ENCODE data around the gene ITPR2.
"Not testable (repeated sequence)": the region's sequence is repeated elsewhere in the genome, so short reads cannot be mapped to it uniquely, and the experiment has no call there.

ITPR2 gene

DNA sequence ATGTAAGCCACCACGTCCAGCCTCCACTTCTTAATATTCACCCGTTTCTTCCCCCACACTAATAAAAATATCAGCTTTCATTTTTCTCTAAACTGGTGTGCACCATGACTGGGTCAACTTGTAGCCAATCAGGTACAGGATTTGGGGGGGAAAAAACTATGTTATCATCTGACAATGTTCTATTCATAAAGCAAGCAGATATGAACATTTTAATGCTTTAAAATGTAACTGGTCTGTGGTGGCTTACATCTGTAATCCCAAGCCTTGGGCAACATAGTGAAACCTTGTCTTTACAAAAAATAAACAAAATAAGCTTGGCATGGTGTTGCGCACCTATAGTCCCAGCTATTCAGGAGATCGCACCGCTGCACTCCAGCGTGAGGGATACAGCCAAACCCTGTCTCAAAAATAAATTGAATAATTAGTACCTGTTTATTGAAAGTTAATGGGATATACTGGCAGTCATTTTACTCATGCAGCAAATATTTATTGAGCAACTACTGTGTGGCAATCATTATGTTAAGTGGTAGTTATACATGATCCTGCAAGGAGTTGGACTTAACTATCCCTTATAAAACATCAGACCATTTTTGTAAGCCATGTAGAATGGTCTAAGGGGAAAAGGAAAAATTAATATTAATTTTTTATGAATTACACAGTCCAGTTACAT, 15.3 kb upstream of the ITPR2 start:
- no peak for DNase-seq

GRCh38 chr12:26847431-26847830, 14.4 kb upstream of the ITPR2 start:
- DNase-seq: no peak

DNA sequence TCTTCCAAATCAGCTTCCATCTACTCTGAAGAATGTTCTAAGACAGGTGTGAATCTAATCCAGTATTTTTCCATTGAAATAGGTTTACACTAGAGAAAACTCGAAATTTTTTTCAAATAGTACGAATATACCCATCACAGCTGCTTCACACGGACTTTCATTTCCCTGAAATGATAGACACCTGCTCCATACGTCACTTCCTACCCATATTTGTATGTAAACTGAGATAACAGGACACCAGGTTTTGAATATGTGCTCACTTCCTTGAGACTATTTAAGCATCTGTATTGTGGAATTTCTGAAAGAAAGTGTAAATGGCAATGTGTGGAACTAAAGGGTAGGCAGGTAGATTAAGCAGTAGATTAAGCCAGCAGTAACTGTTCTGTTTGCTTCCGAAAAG, 13.4 kb upstream of the ITPR2 start:
- no peak for DNase-seq

DNA sequence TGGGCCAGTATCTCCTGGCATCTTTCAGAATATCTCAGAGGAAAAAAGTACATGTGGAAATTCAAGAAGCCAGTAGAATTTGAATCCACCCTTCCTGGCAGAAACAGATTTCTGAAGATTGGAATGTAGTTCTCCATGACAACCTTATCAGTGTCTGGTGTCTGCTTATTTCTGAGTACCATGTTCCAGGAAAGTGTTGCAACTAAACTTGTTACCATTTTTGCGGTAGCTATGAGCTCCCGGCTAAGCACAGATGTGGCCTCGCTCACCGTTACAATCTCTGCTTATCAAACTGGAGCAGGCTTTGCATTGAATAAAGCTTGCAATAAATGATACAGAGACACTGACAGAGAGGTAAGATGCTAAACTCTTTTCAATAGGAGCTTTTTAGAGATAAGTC, 13.0 kb upstream of the ITPR2 start:
- no peak for DNase-seq

GRCh38 chr12:26845057-26845666, 12.2 kb upstream of the ITPR2 start:
- DNase-seq: peak in 1 of 2 experiments; percentile 16

GRCh38 chr12:26843311-26843710, 10.3 kb upstream of the ITPR2 start:
- no peak for DNase-seq

DNA sequence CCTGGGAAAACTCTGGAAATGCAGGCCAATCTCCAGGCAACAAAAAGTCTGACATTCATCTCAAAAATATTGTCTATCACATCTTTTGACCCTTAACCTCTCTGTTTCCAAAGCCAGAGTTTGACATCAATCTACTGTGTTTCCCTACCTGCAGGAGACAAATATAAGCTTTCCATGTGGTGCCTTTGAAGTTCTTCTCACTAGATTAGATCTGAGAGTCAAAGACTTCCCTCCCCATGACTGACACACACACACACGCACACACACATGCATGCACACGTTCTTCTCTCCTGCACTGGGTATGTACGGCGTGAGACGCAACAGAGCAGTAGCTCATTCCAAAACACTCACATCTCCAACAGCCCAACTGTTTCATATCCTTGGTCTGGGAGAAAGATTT, 8.1 kb upstream of the ITPR2 start:
- DNase-seq: no peak

- no peak for DNase-seq
These were observed 6.5 kb upstream of the ITPR2 start for GRCh38 chr12:26839512-26839911.

DNA sequence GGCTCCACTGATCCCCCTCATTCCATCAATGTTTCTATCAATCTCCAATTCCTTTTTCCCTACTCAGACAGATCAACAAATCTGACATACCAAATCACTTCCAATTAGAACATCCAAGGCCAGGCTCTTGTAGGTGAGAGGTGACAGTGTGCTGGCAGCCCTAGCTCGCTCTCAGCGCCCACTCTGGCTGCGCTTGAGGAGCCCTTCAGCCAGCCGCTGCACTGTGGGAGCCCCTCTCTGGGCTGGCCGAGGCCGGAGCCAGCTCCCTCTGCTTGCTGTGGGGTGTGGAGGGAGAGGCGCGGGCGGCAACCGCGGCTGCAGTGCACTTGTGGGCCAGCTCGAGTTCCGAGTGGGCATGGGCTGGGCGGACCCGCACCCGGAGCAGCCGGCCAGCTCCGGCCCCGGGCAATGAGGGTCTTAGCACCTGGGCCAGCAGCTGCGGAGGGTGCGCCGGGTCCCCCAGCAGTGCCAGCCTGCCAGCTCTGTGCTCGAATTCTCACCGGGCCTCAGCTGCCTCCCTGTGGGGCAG, 6.0 kb upstream of the ITPR2 start:
- no peak for DNase-seq

DNA sequence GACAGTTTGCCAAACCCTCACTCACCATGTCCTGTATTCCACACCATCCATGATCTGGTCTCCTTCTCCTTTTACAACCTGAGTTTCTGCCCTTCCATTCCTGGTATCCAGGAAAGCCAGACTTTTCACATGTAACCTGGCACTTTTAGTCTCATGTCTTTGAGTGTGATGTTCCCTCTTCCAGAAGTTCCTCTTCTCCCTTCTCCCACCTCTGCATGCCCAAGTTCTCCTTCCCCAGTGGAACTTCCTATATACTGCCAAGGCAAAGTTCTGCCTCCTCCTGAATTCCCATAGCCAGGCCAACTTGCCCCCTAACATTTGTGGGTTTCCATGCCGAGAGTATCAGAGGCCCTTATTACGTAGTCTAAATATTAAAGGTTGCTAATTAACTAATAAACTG, 3.2 kb upstream of the ITPR2 start:
- DNase-seq: no peak

- not testable (repeated sequence) for DNase-seq
These were observed 1.6 kb upstream of the ITPR2 start for GRCh38 chr12:26834503-26835060.

DNA sequence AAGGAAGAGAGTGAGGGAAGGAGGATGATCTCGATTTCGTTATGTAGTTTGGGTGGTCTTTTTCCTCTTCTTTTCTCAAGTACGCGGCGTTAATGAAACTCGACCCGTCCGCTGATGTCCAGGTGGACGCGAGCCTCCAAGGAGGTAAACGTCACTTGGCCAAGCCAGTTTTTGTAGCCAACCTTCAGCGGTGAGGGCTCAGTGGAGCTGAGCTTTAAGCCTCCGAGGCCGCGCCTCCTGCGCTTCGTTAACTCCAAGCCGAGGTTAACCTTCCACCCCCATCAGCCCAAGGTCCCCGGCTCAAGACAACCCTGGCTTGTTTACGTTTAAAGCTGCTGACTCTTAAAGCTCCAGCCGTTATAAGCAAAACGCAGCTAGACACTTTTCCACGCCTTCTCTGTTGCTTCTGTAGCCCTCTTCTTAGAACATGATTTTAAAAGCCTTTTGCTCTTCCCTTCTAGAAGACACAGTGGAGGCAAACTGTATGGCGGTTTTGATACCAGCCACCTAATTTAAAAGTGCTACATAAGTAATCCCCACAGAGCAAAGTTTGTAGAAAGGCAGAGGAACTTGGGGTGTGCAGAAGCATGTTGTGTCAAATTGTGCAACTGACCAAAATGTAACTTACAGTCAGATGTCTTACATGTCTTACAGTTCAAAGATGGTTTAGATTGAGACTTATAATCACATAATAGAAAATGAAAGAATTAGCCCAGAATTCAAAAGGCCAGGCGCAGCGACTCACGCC, 923 bp upstream of the ITPR2 start:
- peak; percentile 22 to 26 for DNase-seq

DNA sequence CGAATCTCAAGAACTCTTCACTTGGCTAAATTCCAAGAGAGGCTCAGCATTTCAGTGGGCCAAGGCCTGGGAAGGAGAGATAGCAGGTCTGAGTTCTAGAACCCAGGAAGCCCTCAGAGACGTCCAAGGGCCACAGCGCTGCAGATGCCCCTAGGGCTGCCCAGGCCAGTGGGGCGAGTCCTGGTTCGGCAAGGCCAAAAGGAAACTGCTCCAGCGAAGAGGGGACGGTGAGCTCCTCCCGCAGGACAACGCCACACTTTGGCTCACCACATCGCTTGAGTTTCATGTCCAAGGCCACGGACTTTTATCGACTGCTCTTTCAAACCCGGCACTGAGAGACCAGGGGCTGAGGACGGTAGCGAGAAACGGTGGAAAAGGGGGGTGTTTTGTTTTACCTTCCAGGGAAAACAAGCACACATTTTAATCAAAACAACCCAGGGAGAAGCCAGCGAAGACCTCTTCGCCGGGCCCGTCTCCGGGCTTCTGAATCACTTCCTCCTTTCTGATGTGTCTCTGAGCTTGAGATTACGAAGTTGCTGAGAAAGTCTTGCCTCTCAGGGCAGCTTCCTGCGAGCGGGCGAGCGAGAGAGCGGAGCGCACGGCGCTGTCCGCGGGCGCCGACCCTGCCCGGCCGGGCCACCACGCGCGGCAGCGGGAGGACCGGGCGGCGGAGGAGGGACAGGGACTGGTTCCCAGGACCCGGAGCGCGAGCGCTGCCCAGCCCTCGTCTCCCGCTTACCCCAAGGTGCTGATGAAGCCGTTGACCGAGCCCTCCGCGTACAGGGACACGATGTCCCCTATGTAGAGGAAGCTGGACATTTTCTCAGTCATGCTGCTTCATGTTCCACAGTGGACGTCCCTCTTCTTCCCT, 808 bp downstream of the ITPR2 start:
- DNase-seq: peak; percentile 43 to 57

- DNase-seq: no peak
These were observed 2.0 kb downstream of the ITPR2 start for GRCh38 chr12:26830783-26831551.

DNA sequence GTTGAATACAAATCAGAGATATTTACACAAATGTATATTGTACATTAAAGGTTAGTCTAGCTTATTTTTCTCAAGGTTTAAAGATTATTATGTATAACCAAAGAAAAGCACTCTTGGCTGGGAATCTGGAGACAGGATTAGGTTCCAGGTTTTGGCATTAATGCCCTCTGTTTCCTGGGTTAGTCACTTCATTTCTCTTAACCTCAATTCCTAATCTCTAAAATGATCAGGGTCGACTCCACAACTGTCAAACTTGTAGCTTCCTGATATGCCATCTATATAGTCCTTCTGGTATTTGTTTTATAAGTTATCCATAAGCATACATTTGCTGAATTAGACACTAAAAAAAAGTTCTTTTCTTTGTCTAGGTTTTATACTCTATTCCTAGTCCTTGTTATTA, 2.6 kb downstream of the ITPR2 start:
- no peak for DNase-seq

- no peak for DNase-seq
These were observed 4.5 kb downstream of the ITPR2 start for GRCh38 chr12:26828280-26829073.

DNA sequence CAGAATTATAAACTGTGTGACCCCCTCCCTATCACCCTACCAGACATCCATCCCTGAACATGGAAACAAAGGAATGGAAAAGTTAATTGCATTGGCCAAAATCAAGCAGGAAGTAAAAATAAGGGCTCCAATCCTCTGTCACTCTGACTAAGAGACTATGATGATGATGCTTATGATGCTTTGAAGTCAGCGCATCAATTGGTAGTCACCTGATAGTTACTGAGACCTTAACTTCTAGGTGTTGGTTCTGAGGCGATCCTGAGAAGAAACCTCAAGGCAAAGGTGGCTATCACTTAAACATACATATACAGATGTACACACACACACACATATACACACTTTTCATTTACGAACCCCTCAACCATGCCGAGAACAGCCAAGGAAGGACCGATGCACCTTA, 6.6 kb downstream of the ITPR2 start:
- no peak for DNase-seq

GRCh38 chr12:26825459-26826016, 7.5 kb downstream of the ITPR2 start:
- DNase-seq: no peak

DNA sequence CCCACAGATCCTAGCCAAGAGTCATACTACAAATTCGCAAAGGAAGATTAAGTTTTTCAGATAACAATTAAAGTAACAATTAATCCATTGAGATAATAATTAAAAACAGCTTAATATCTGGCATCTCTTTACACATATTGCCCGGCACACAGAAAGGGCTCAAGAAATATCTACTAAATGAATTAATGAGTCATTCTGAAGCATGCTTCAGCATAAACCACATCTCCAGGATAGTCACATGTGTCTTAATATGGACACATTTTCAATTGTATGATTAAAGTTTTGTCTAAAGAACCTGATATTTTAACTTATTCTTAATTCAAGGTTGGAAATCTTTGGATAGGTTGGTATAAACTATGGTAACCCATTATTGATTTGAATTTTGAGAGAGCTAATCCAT, 9.6 kb downstream of the ITPR2 start:
- DNase-seq: no peak

DNA sequence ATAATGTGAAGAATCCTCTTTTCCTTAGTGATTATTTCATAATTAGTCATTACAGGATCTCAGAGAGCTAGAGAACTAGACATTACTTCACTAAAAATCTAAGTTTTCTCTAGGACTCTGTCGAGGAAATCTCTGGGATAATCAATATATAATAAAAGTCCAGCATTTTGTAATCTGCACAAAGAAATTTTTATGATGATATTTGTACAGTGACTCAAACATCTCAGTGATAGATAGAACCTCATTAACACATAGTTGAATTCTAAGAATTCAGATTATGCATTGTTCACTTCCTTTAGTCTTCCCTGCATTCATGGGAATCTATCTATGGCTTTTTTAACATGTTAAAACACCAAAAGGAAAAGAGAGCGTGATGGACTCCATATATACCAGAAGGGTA, 11.0 kb downstream of the ITPR2 start:
- DNase-seq: no peak

All from stimulated activated CD4-positive, alpha-beta T cell treated with anti-CD3 and anti-CD28 coated beads, Interleukin-4, amount 100 ng/mL, for 4 hours (primary cell).